ENCODE measurements around the gene CAMKMT.

Gene CAMKMT

DNA sequence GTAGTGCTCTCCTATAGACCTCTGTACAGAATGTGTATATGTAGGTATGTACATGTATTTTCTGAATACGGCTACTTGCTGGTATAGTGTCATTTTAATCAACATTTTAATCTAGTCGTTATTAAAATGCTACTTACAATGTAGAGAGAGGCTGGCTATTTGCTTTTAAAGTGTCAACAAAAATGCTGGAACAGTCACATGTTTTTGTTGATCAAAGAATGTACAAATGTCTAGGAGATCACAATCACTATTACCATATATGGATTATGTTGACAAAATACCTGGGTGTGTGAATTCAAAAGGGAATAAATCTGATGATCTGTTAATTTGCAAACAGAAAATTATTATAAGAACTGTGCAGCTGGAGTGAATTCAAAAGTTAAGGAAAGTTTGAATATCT lies 170.3 kb downstream of the CAMKMT start:
- in situ Hi-C loops (cut with HindIII; ENCODE audit: low pct_ligation_motif_present, low sequenced_read_pairs) = no loop called here
- no peaks in the 10 kb centered on the region for H3K36me3 ChIP-seq (replicated peaks)
- H3K27me3 ChIP-seq (replicated peaks) = no peaks in the 10 kb centered on the region
- H3K27ac ChIP-seq = no peak overlapping the region
- H3K4me3 ChIP-seq (ENCODE audit: low read depth, low read length) = no peak overlapping the region
- DNase-seq = no peak
- TF ChIP-seq, protein P1, sequence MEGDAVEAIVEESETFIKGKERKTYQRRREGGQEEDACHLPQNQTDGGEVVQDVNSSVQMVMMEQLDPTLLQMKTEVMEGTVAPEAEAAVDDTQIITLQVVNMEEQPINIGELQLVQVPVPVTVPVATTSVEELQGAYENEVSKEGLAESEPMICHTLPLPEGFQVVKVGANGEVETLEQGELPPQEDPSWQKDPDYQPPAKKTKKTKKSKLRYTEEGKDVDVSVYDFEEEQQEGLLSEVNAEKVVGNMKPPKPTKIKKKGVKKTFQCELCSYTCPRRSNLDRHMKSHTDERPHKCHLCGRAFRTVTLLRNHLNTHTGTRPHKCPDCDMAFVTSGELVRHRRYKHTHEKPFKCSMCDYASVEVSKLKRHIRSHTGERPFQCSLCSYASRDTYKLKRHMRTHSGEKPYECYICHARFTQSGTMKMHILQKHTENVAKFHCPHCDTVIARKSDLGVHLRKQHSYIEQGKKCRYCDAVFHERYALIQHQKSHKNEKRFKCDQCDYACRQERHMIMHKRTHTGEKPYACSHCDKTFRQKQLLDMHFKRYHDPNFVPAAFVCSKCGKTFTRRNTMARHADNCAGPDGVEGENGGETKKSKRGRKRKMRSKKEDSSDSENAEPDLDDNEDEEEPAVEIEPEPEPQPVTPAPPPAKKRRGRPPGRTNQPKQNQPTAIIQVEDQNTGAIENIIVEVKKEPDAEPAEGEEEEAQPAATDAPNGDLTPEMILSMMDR (IDR thresholded peaks at IDR 0.05; ENCODE audit: low read depth, low read length, missing control alignments) = no peak

DNA sequence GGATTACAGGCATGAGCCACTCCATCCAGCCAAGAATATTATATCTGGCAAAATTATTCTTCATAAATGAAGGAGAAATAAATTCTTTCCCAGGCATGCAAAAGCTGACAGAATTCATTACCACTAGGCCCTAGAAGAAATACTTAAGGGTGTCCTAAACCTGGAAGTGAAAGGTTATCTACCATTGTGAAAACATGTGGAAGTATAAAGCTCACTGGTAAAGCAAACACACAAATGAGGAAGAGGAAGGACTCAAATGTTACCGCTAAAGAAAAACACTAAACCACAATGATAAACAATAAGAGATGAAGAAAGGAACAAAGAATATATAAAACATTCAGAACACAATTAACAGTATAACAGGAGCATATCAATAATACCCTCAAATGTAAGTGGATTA lies 171.8 kb downstream of the CAMKMT start:
- Histone ChIP-seq H3K27ac (no peak overlapping the region), H3K27me3 (replicated peaks) (no peaks in the 10 kb centered on the region)

DNA sequence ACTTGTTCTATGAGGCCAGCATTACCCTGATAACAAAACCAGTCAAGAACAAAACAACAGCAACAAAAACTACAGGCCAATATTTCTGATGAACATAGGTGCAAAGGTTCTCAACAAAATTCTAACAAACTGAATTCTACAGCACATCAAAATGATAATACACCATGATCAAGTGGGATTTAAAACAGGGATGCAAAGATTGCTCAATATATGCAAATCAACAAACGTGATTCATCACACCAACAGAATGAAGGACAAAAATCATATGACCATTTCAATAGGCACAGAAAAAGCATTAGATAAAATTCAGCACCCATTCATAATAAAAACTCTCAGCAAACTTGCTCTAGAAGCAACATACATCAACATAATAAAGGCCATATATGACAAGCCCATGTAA lies 173.6 kb downstream of the CAMKMT start:
- Histone ChIP-seq H3K27ac (no peak overlapping the region), H3K4me3 (ENCODE audit: low read depth, low read length) (no peak overlapping the region), H3K27me3 (replicated peaks) (no peaks in the 10 kb centered on the region), H3K36me3 (replicated peaks) (no peaks in the 10 kb centered on the region)
- DNase-seq = no peak
- in situ Hi-C loops (cut with HindIII; ENCODE audit: low pct_ligation_motif_present, low sequenced_read_pairs) = no loop called here
- TF ChIP-seq, protein P1 (IDR thresholded peaks at IDR 0.05; ENCODE audit: low read depth, low read length, missing control alignments) = no peak

More for the DNA sequence above, 171.8 kb downstream of the CAMKMT start:
- TF ChIP-seq, protein P1 (IDR thresholded peaks at IDR 0.05; ENCODE audit: low read depth, low read length, missing control alignments) = no peak
- Histone ChIP-seq H3K4me3 (ENCODE audit: low read depth, low read length) (no peak overlapping the region), H3K36me3 (replicated peaks) (no peaks in the 10 kb centered on the region)
- no peak for DNase-seq
- in situ Hi-C loops (cut with HindIII; ENCODE audit: low pct_ligation_motif_present, low sequenced_read_pairs) = no loop called here

DNA sequence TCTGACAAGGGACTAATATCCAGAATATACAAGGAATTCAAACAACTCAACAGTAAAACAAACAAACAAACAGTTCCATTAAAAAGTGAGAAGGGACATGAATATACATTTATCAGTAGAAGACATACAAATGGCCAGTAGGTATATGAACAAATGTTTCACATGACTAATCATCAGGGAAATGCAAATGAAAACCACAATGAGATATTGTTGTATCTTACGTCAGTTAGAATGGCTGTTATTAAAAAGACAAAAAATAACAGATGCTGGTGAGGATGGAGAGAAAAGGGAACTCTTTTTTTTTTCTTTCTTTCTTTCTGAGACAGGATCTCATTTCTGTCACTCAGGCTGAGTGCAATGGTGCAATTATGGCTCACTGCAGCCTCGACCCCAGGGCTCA lies 175.5 kb downstream of the CAMKMT start:
- in situ Hi-C loops (cut with HindIII; ENCODE audit: low pct_ligation_motif_present, low sequenced_read_pairs) = no loop called here
- TF ChIP-seq, protein P1 (IDR thresholded peaks at IDR 0.05; ENCODE audit: low read depth, low read length, missing control alignments) = no peak
- Histone ChIP-seq H3K4me3 (ENCODE audit: low read depth, low read length) (no peak overlapping the region), H3K27me3 (replicated peaks) (no peaks in the 10 kb centered on the region), H3K36me3 (replicated peaks) (no peaks in the 10 kb centered on the region), H3K27ac (no peak overlapping the region)
- DNase-seq = no peak

DNA sequence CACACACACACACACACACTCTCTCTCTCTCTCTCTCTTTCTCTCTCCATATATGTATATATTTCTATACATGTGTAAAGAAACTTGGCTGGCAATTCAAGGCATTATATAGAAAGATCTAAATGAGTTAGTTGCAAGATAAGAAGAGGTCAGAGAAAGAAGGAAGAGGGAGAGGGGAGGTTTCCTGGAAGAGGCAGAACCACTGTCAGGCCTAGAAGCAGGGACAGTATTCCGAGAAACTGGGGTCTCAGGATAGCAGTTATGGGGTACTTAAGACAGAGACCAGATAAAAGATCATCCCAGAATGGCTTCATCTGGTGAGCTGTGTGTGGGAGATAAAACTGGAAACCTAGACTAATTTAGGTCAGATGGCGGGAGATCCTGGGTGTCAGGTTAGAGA lies 180.8 kb downstream of the CAMKMT start:
- in situ Hi-C loops (cut with HindIII; ENCODE audit: low pct_ligation_motif_present, low sequenced_read_pairs) = no loop called here
- H3K36me3 ChIP-seq (replicated peaks) = no peaks in the 10 kb centered on the region
- H3K27me3 ChIP-seq (replicated peaks) = no peaks in the 10 kb centered on the region
- H3K4me3 ChIP-seq (ENCODE audit: low read depth, low read length) = no peak overlapping the region
- H3K27ac ChIP-seq = no peak overlapping the region
- TF ChIP-seq, protein P1 (IDR thresholded peaks at IDR 0.05; ENCODE audit: low read depth, low read length, missing control alignments) = no peak
- DNase-seq = no peak

All from brain microvascular endothelial cell (primary cell).